GM12864 (cell line): ENCODE data around the gene IFI30.
"Not testable (repeated sequence)": the region's sequence is repeated elsewhere in the genome, so short reads cannot be mapped to it uniquely, and the experiment has no call there.

Source experiments
- DNase-seq: peaks from one replicate; pipeline ENCODE4 v3.0.0-alpha.2; 2011; ENCODE audit warnings: low read depth
- H3K4me3 ChIP-seq: 2 replicates; pipeline ENCODE4 v1.5.1; 2011; ENCODE audit warnings: mild to moderate bottlenecking, low read depth, low read length, control low read depth
- CTCF ChIP-seq: IDR thresholded peaks from 2 replicates; pipeline ENCODE4 v1.5.1; 2011; ENCODE audit warnings: low read depth, mild to moderate bottlenecking, moderate library complexity, low read length, control low read depth, inconsistent platforms; ENCODE audit errors: missing control alignments

Gene IFI30

DNA sequence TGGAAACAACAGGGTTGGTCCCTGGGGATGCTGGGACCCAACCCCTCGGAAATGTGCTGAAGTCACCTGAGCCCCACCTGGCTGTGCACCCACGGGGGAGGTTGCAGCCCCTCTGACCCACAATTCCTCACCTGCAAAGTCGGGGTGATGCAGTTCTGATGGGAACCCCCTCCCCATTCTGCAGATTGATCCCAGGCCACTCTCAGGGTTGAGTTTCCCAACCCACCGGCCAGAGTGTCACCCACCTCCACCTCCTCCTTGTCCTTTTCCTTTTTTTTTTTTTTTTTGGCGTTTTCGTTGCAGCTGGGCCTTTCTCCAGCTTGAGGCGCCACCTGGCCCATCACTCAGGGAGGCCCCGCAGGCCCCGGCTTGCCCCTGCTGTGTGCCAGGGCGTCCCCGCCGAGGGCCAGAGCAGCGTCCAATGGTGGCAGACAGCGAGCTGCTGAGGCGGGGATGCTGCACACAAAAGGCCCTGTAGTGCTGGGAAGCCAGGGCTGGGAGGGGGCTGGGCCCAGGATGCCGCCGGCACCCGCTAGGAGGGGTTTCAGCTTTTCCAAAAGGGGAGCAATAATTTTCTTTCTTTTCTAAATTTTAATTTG, 16.0 kb upstream of the IFI30 start:
- H3K4me3 ChIP-seq, result no peak overlapping the region
- no peak for TF ChIP-seq CTCF
- DNase-seq, result no peak

- TF ChIP-seq CTCF, result no peak
- DNase-seq, result no peak
- no peak overlapping the region for H3K4me3 ChIP-seq
These were observed 15.1 kb upstream of the IFI30 start for GRCh38 chr19:18158467-18158866.

DNA sequence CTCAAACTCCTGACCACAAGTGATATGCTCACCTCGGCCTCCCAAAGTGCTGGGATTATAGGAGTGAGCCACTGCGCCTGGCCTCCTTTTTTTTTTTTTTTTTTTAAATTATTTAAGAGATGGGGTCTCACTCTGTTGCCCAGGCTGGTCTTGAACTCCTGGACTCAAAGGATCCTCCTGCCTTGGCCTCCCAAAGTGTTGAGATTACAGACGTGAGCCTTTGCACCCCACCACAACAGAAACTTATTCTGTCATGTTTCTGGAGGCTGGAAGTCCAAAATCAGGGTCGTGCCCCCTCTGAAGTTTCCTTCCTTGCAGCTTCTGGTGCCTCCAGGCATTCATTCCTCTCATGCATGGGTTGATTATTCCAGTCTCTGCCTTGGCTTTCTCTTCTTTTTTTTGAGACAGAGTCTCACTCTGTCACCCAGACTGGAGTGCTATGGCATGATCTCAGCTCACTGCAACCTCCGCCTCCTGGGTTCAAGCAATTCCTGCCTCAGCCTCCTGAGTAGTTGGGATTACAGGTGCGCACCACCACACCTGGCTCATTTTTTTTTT, 14.5 kb upstream of the IFI30 start:
- DNase-seq, H3K4me3 ChIP-seq: not testable (repeated sequence)

DNA sequence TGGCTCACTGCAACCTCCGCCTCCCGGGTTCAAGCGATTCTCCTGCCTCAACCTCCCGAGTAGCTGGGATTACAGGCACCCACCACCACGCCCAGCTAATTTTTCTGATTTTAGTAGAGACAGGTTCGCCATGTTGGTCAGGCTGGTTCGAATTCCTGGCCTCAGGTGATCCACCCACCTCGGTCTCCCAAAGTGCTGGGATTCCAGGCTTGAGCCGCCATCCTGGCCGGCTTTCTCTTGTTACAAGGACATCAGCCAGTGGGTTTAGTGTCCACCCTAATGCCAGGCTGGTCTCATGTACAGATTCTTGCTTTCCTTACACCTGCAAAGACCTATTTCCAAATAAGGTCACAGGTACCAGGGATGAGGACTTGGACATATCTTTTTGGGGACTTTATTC, 13.8 kb upstream of the IFI30 start:
- H3K4me3 ChIP-seq, result no peak overlapping the region
- TF ChIP-seq CTCF, result no peak
- DNase-seq, result no peak

DNA sequence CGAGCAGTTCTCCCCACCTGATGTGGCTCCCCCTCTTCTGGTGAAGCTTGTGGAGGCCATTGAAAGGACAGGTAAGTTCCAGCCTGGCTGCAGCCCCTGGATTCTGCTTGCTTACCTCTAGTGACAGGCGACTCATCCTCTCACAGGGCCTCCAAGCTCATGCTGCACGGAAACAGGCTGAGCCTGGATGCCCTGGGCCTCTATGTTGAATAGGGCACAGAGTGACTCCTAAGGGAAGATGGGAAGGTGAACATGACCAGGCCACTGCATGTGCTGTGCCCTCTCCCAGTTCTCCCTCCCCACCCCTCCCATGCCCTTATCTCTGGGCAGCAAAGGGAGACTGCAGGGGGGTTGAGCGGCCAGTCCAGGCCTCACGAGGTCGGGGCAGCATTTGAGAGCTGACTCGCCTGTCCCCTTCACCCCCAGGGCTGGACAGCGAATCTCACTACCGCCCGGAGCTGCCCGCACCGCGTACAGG, 13.1 kb upstream of the IFI30 start:
- no peak for TF ChIP-seq CTCF
- H3K4me3 ChIP-seq, result peak overlapping the region; percentile 62
- no peak for DNase-seq

- peak overlapping the region; percentile 62 for H3K4me3 ChIP-seq
- peak; percentile 56 for TF ChIP-seq CTCF
- no peak for DNase-seq
These were observed 12.5 kb upstream of the IFI30 start for GRCh38 chr19:18160971-18161635.

DNA sequence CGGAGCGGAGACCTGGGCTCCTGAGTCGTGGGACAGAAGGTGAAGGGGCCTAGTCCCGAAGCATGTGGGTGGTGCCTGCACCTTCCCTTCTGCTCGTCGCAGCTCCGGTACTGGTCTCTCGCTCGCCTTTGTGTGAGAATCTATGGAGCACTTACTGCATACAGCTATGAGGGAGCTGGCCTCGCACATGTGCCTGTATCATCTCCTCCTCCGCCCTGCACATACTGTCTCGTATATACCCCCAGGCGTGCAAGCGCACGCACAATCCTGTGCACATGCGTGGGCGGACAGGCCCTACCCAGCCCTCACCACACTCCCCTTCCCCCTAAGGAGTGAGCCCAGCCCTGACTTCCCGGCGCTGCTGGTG, 12.0 kb upstream of the IFI30 start:
- no peak for TF ChIP-seq CTCF
- H3K4me3 ChIP-seq, result no peak overlapping the region
- DNase-seq, result no peak
